A172 (cell line): ENCODE measurements around the gene FAM72A. TPM values are rescaled to one million over a fixed set of nuclear protein-coding genes. Genes with fewer than 3 reads are reported as not detected.
"Not testable (repeated sequence)": the region's sequence is repeated elsewhere in the genome, so short reads cannot be mapped to it uniquely, and the experiment has no call there.

ENCODE experiments used
- DNase-seq: peaks from one replicate; pipeline ENCODE4 v3.0.0-alpha.2; 2015; ENCODE audit warnings: low spot score
- total RNA-seq: library from RNA; depleted of rRNA; stranded (reverse); fragments of >200 nt; shearing (Covaris generic); gene quantifications from 2 replicates; pipeline ENCODE4 v1.2.3, GENCODE V29; 2014

The FAM72A gene
- total RNA-seq, 1 experiment from 2014 or later = 20.3 TPM

DNA sequence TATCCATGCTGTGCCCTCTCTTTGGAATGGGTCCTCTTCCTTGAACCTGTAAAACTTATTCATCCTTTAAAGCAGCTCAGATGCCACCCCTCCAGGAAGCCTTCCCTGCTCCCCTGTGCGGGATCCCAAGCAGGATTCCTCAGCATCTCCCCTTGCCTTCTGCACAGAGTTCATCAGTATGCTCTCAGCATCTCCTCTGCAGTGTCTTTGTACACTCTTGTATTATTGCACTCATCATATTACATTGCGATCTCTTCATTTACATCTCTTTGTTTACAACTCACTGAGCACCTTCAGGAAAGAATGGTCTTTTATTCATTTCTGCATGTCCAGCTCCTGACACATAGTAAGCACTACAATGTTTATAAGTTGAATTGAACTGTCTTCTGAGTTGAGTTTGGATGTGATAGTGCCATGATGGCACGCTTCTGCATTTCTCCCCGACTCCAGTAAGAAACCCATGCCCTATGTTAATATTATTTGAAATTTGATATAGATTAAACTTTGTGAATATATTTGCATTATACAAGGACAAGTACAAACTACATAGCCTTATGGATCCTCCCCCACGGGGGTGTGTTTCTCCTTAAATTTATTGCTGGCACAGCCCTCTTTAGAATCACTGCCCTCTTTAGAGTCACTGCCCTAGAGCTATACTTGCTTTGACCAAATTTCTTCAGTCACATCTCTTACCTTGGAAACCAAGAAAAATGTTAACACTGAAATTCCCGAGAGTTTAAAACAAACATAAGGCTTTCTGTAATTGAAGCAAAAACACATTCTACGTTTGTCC, 13.2 kb upstream of the FAM72A start:
- not testable (repeated sequence) for DNase-seq

DNA sequence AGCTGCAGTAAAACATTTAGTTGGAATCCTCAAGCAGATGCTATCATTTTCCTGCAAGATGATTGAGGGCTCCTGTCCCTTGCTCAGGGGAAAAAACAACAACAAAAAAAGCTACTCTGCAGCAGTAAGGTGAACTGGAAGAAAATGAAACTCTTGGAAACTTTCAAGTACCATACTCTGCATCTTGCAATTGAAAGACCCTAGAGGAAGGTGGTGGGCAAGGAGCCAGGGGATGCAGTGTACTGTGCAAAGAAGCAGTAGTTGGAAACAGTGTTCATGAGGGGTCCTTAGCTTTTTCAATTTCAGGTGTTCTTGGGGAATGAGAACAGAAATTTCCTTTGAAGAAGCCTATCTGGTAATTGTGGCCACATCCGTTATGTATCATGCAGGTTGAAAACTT, 8.2 kb upstream of the FAM72A start:
- not testable (repeated sequence) for DNase-seq

DNA sequence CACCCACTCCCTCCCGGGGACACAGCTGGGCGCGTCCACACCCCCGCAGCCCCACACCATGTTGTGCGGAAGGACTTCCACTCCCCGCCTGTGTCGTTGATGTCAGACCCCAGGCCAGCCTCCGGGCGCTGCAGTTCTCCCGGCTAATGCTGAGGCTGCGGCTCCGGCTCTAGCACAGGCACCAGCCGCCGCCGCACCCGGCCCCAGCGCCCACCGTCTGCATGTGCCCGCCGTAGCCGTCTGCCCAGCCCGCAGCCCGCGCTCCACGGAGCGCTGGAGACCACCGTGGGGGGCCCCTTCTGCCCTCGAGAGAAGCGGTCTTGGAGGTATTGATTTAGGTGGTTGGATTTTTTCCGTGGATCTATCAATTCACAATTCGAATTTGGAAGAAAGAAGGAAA, 2.9 kb upstream of the FAM72A start:
- DNase-seq = not testable (repeated sequence)

DNA sequence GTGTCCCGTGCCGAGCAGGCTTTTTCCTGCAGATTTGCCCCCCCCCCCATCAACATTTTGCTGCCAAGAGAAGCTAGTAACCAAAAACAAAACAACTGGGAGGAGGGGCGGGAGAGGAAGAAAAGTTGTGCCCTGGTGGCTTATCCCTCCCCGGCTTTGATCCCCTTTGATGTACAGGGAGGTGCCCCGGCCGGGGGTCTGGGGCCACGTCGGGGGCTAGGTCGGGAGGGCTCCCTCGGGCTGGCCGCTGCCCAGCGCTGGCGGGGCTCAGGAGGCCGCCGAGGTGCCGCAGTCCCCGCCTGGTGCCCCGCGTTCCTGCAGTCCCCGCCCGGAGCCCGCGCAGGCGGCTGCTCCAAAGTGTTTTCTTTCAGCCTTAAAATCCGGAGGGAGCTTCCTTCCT, 2.2 kb upstream of the FAM72A start:
- DNase-seq = peak; percentile 13

DNA sequence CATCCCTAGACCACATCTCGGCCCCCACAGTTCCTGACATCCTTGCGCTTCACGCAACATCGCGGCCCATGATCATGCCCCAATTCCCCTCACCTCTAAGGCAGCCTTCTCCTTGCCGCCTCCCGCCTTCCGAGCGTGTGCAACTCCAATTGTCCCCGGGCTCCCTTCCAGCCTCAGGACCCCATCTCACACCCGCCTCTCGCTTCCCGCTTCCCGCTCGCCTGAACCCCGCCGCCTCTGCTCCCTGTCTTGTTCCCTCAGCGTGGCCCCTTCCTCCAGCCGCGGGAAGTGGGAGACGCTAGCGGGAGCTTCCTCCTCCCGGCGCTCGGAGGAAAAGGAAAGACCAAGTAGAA, 1.5 kb upstream of the FAM72A start:
- DNase-seq = not testable (repeated sequence)

DNA sequence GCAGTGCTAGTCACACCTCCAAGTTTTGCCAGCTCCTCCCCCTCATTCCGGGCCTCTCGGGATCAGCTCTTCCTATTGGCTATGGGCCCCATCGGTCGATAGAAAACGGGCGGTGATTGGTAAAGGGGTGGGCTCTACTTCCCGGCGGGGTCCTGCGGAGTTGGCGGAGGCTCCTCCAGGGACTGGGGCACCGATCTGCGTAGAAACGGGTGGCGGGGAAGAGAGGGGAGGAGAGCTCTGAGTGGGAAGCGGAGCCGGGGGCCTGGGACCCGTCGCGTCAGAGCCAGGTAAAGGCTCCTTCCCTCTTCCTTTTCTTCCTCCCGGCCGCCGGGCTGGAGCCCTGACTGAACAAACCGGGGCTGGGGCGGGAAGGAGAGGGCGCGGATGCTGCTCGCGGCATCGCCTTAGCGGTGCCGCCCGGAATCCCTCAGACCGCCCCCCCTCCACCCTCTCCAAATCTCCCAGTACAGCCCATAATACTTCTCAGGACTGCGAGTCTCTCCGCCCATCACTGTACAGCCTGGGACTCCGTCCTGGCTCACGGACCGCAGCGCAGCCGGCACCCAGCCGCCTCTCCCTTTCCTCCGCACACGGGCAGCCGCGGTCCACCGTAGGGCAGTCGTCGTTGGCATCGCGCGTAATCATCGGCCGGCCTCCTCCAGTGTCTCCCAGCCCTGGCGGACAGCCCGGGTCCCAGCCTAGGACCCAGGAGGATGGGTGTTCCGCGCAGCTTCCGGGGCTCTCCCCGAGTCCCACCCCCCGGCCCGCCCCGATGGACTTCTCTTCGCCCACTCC, 922 bp upstream of the FAM72A start, which contains the start of gene SRGAP2:
TSS of gene SRGAP2 (plus strand) at position 178 of the 795 bp plus-strand sequence. CDS start 2,430 bp downstream, outside the sequence.
- DNase-seq = peak; percentile 69

DNA sequence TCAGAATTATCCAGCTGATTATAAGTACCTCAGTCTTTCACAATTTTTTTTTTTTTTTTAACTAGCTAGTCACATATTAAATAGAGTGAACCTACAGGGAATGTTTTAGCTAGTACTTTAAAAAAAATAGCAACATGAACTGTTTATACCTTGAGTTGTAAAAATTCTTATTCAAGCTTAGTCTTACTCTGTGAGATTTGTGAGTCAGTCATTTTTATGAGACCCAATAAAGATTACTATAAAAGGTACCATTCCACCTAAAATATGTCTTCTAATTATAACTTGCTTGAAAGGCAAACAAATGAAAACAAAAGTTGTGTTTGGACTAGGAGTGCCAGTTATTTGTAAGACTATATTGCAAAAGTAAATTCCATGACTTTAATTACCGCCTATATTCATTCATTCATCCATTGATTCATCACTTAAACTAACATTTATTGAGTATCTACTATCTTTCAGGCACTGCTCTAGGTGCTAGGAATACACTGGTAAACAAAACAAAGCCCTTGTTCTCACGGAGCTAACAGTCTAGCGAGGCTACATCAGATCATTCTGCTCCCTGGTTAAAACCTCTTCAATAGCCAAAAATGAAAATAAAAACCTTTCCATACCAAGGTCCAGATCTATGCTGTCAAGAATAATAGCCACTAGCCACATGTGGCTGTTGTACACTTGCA, 5.8 kb downstream of the FAM72A start:
- DNase-seq = not testable (repeated sequence)

DNA sequence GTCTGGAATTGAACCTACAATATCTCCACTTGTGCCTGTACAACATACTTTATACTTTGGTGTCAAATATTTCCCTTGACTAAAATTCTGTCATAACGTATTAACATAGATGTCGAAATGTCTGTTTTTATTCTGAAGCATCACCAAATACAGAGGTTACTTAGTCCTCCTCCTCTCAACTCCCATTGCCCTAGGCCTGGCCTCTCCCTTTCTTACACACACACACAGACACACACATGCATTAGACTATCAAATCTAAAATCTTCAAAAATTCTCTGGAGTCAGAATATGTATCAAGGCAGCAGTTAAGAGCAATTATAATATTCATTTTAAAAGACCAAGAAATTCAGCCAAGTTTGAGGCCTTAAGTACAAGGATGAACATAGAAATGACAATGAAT, 7.5 kb downstream of the FAM72A start:
- not testable (repeated sequence) for DNase-seq

DNA sequence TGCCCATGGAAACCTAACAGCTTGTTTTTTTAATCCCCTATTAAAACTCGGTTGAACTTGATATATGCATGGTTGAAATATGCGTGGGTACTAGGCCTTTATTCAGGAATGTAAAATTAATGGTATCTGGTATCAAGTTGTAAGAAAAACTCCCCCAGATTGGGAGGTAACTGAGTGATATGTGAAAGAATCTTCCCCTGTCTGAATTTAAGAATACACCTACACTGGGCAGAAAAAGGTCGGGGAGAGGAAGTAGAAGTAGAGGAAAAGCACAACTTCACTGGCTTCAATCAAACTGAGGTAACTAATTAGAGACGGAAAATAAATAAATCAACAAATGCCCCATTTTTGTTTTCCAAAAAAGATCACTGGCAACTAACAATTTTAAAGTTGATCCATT, 15.8 kb downstream of the FAM72A start:
- DNase-seq = not testable (repeated sequence)

DNA sequence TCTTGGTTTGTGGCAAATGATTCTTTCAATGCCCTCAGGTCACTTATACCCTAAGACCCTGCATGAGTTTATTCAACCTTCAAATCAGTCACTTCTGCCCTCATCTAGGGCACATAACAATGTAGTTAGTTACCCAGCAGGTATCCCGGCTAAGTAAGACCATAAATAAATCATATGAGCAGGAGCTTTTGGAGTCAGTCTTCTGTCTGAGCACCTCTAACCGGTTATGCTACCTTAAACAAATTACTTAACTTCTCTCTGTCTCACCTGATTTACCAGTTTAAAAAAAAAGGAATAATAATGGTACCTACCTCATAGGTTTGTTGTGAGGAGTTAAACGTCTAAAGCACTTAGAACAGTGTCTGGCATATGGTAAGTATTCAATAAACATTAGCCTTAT, 16.9 kb downstream of the FAM72A start:
- DNase-seq = not testable (repeated sequence)

DNA sequence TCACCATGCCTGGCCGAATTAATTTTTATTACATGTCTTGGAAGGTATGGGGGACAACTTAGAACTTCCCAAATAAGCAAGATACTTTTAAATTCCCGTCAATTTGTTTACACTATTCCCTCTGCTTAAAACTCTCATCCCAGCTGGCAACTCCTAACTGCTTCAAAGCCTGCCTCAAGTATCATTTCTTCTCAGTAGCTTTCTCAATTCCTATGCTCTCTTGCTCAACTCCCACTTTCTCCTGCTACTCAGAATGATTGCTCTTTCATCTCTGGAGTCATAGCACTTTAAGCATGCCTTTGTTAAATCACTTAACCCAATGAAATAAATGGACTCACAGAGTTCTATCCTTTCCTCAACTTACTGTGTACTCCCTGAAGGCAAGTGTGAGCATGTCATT, 18.9 kb downstream of the FAM72A start:
- DNase-seq = not testable (repeated sequence)

DNA sequence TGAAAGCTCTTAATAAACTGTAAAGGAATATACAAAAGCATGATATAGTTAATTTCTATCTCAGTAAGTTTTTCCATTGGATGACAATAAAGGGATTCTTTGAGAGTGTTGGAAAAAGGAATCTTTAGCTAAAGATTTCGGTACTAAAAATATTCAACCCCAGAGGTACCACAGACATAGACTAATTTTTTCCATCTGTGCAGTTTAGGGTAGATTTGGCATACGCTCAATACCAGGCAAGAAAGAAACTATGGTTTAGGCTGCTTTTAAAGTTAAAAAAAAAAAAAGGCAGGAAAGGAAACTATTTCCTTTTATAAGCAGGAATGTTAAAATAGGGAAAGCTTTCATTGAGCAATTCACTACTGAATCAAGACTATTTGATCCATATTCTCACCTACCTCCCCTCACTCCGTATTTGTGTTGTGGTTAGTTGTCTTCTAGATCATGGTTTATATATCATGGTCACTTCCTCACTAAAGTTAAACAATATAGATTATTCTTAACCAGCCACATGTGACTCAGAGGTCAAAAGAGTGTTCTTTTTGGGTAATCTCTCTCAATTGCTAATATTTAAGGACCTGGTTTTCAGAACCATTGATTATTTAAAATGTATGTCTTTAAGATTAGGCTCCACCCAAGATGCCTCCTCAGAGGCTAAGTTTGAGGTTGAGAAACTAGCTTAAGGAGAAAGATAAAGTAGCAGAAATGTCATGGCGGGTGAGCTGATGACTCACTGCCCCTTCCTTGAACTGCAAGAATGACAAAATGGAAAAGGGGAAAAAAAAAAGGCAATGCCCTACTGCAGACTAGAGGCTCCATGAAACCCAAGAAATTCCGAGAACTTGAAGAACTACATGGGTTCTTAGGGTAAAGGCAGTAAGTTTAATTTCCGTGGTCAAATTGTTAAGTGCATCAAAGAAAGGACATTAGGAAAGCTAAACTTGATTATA, 20.0 kb downstream of the FAM72A start:
- DNase-seq = peak; percentile 46

DNA sequence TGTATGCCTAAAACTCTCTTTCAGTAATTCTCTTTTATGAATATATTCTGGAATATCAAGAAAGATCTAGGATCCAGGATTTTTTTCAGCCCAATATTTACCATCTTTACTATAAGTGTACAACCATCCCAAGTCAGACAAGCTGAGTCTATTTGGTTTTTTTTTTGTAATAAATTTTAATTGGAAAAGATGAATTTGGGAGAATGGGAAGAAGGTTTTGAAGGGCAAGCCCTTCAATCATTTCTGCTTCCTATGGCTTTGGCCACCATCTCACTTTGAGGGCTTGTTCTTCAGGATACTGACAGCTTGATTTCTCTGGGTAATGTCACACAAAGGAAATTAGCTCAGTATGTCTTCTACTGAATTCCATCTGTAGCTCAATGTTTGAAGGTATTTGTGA, 23.0 kb downstream of the FAM72A start:
- DNase-seq = not testable (repeated sequence)

DNA sequence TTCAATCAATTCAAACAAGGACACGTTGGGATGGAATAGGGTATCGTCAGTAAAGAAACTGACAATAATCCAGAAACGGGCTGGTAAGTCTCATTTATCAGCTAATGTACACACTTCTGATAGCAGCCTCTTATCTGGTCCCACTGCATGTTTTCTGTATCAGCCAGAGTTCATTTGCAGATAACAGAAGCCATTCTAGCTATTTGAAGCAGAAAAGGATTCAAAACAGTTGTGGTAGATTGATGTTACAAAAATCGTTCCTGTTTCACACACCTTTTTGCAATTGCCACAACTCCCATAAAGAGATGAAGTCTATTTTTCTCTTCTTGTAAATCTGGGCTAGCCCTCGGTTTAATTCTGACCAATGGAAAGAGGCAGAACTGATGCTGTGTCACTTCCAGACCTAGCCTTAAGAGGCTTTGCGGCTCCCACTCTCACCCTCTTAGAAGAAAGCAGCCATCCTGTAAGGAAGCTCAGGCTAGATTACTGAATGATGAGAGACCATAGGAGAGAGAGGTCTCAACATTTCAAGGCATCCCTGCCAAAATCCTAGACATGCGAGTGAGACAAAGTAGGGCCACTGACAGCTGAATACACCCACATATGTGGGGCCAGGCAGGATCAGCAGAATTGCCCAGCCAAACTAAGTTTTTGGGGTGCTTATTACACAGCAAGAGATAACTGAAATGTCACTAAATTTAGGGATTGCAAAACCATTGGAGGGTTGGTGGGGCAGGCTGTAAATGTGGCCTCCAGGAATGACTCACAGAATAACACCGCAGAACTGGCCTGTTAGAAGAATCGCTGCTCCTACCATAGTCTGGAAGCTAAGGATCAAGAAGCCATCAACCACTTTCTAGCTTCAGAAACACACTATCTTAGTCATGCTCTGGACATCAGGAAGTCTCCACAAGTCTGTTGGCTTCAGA, 24.3 kb downstream of the FAM72A start:
- DNase-seq = peak; percentile 73

DNA sequence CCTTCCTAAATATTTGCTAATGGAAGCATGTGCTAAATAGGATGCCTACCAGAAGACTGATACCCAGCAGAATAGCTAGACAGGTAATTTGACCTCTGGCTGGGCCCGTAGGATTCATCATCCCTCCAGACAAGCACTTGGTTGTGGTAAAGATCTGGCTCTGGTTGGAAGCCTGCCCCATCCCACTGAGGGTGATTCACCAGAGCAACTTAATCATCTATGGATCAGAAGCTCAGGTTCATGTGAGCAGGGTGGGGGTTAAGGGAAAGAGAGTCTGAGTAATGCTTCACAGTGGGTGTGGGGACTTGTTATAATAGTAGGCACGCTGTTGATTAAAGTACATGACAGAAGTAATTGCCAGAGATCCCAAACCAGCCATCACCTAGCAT, 26.5 kb downstream of the FAM72A start:
- not testable (repeated sequence) for DNase-seq

DNA sequence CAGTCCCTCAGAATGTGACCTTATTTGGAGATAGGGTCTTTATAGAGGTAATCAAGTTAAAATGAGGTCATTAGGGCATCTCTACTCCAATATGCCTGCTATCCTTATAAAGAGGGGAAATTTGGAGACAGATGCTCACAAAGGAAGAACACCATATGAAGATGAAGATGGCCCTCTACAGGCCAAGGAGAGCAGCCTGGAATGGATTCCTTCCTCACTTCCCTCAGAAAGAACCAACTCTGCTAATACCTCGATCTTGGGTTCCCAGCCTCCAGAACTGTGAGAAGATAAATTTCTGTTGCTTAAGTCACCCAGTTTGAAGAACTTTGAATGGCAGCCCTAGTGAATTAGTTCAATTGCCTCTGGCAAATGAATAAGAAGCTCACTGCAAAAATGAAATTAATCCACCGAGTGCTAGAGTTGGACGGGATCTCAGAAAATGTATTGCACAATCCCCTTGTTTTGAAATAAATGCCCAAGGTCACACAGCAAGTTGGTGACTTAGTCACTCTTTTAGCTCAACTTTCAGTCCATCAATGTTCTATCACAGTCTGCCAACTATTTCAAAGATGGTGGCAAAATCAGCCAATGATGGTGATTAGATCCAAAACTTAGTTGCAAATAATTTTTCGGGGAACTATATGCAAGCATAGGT, 27.1 kb downstream of the FAM72A start:
- peak; percentile 19 for DNase-seq

DNA sequence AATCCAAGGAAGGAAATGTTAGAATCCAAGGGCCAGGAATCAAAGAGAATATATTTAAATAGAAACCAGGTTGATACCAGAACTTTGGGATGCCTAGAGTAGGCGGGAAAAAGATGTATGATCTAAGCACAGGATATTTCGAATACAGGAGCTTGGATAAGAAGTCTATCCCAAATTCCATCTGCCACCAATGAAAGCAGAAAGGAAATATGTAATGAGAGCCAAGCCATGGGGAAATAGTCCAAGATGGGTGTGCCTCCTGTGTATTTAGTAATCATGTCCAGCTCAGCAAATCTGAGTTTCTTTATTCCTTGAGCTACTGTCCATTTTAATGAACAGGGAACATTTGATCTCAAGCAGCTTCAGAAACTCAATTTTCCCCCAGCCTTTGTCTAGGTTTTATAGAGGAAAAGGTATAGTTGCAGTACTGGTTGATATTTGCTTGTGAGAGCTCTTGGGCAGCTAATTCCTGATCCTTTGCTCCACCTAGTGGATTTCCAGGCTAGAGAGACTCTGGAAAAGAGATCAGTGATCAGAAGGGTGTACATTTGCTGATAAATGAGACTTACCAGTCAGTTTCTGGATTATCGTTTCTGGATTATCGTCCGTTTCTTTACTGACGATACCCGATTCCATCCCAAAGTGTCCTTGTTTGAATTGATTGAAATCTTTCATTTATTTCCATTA, 28.3 kb downstream of the FAM72A start:
- not testable (repeated sequence) for DNase-seq

DNA sequence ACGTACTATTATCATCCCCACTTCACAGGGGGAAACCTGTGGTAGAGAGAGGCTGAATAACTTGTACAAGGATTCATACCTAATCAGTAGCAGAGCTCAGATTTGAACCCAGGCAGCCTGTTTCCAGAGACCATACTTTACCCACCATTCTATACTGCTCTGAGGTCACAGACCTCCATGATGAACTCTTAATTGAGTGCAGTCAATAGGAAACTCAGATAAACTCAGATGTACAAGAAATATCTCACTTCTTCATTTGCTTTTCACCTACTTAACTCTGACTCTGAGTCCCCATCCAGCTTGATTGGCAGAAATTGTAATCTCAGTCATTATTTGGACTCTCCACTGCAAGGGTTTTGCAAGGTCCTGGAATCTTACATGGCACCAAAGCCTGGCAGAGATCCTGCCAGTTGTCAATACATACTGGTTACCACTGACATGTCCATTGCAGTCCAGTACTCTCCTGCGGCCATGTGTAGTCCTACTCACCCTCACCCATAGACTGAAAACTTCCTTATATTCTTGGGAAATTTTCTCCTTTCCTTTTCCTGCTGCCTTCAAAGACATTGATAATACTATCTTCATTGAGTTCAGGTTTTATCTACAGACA, 29.4 kb downstream of the FAM72A start:
- DNase-seq = not testable (repeated sequence)
